Measurements from ENCODE around the gene PTPN9.
"Not testable (repeated sequence)": the region's sequence is repeated elsewhere in the genome, so short reads cannot be mapped to it uniquely, and the experiment has no call there.

The PTPN9 gene

DNA sequence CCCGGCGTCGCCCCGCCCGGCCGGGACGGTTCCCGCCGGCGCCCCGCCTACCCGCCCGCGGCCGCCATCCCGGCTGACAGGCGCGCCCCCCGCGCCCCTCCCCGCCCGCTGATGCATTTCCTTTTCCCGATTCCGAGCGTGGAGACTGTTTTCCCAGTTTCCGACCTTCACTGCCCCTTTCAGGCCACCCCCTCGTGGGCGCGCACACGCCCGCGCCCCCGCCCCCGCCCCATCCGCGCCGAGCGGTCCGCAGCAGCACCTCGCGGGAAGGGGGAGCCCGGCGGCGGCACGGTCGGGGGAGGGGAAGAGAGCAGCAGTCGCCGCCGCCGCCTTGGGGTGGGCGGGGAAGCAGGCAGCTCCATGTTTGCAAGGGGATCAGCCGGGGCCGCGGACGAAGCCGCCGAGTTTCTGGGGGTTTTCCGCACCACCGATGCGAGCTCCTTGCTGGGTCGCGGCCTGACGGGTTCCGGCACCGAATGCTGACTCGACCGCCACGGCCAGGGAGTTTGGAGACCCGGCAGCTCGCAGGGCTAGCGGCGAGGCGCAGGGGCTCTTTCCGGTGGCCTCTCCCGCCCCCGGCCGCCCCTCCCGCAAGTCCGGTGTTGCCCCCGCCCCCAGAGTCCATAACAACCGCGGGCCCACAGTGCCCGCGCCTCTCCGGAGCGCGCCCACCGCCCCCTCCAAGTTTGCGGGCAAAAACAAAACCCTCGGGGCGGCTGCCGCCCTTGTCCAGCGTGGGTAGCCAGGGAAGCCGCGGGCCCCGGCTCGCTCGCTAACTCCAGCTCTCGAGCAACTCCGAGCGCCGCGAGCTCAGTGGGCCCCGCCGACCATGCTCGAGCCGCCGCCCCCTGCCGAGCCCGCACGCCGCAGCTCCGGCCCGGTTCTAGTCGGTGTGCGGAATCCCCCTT is 124.4 kb downstream of the PTPN9 start:
- DNase-seq (ENCODE audit: low read depth in 4 of 4, low spot score in 1 of 4): peak; percentile 54 to 77 (median 68)

DNA sequence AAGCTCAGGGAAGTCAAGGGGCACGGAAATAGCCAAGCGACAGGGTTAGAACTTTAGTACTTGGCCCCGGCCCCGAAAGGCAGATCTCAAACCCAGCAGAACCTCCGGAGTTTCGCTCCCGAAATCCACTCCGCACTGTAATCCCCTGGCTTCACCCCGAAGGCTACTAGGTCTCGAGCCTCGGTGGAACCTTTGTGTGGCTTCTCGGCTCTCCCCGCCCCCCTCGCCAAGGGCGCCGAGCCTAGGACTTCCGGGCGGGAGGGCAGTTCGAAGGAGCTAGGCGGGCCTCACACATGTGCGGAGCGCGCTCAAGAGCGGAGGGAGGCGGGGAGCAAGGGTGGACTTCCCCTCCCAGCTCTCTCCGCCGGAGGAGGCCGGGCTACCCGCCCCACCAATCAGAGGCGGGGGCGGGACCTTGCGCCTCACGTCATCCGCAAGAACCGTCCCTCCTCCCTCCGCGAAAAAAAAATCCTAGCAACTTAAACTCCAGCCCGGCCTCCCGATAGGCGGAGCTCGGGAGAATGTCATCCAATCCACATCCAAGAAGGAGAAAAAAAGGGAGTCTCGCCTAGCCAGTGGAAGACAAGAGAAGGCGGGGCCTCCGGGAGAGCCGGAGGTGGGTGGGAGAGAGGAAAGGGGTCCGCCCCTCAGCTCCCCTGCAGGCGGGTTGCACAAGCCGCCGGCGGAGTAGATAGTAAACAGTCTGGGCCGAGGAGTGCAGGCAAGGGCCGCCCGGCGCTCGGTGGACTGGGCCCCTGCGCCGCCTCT is 125.2 kb downstream of the PTPN9 start:
- peak; percentile 83 to 95 (median 91) for DNase-seq (ENCODE audit: low read depth in 4 of 4, low spot score in 1 of 4)

DNA sequence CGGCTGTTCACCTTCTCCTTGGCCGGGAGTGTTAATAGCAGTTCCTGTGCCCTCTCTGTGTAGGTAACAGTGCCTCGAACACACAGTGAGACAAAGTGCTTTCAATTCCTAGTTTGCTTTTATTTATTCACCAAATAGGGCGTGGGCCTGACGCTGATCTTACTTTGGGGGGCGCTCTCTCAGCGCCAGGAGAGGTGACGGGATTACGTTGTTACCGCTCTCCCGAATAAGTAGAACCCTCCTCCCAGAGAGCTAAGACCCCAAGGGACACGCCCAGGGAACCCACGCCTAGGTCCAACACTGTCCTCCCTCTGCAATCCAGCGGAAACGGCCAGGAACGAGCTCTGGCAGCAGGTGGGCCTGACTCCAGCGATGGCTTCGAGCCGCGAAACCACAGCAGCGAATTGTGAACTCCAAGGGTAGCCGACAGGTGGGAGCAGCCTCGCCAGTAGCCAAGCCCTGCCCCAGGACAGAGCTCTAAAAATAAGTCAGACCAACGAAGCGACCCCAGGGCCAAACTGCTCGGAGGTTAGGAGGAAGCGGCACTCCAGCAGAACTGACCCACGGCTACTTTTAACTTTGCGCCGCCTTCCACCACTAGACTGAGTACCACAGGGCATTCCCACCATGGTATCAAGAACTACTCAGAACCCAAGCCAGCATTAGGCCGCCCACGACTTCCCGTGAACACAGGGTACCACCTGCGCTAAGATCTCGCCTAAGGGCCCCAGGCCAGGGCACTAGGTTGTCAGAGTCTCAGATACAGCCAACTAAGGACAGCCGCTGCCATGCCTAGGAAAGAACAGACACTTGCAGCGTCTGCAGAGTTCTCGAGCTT is 126.0 kb downstream of the PTPN9 start:
- DNase-seq (ENCODE audit: low read depth in 4 of 4, low spot score in 1 of 4): peak; percentile 47 to 63 (median 54)

DNA sequence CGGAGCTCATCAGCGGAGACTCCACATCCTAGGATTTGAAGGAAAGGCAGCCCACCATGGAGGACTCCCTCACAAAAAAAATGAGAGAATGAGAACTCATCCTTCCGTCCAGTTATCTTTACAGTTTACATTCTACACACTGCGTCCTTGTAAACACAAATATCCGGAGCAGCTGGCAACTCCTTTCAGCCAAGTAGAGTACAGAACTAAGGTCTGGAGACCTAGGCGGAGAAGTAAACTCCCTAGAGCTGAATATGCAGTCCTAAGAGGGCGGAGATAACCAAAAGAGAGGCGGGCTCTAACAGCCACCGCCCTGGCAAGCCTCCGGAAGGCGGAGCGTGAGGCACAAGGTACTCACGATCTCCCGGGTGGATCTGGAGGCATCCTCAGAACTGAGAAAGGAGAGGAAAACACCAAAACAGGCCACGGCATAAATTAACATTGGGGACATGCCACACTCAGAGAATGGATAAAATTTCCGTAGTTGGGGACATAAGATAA is 126.7 kb downstream of the PTPN9 start:
- DNase-seq (ENCODE audit: low read depth in 4 of 4, low spot score in 1 of 4): peak in 3 of 4 experiments; percentile 34 to 71 (median 58)

DNA sequence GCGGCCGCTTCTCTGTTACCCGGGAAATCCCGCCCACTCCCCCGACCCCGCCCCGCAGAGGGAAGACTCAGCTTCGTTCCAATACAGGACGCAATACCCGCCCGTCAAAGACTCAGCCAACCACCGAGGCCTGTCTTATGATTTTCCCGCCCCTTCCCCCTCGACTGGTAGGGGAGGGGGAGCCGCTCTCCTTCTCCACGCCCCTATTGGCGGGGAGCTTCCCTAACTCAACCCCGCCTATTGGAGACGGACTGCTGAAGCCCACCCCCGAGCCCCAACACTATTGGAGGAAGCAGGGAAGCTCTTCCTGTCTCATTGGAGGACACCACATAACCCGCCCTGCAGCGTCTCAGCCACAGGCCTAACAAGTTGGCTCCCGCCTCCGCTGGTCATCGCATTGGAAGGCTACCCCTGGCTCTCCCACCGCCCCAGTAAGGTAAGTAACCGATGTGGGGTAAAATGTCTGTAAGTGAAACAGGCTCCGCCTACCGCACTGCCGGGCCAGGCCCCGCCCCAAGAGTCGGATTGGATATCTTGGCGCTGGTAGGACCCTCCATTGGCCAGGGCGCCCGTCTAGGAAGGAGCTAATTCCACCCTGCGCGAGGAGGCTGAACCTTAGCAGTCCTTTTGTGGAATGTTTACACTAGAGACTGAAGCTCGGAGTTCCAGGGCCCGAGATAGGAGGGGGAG is 127.3 kb downstream of the PTPN9 start, which contains the start of gene SIN3A:
Gene SIN3A (minus strand): TSS at position 17 of the 690 bp plus-strand sequence. CDS start 21,315 bp downstream, outside the sequence.
- peak; percentile 97 to 99 (median 99) for DNase-seq (ENCODE audit: low read depth in 4 of 4, low spot score in 1 of 4)

DNA sequence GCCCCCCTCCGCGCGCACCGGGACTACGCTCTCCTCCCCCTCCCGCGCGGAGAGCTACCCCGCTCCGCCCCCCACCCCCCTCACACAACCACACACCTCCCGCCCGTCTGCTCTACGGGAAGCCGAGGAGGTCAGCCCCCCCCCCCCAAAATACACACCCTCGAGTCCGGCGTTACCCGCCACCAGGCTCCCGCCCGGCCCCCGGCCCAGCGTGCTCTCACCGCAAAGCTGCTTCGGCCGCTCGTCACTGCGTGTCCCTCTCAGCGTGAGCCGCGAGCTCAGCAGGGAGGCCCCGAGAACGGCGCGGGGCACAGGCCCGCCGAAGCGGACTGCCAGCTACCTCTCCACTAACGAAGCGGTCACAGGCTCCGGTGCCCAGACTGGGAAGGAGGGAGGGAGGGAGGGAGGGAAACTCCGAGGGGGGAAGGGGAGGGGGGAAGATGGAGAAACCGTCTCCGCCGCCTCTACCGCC is 127.9 kb downstream of the PTPN9 start:
- no peak for DNase-seq (ENCODE audit: low read depth in 4 of 4, low spot score in 1 of 4)

DNA sequence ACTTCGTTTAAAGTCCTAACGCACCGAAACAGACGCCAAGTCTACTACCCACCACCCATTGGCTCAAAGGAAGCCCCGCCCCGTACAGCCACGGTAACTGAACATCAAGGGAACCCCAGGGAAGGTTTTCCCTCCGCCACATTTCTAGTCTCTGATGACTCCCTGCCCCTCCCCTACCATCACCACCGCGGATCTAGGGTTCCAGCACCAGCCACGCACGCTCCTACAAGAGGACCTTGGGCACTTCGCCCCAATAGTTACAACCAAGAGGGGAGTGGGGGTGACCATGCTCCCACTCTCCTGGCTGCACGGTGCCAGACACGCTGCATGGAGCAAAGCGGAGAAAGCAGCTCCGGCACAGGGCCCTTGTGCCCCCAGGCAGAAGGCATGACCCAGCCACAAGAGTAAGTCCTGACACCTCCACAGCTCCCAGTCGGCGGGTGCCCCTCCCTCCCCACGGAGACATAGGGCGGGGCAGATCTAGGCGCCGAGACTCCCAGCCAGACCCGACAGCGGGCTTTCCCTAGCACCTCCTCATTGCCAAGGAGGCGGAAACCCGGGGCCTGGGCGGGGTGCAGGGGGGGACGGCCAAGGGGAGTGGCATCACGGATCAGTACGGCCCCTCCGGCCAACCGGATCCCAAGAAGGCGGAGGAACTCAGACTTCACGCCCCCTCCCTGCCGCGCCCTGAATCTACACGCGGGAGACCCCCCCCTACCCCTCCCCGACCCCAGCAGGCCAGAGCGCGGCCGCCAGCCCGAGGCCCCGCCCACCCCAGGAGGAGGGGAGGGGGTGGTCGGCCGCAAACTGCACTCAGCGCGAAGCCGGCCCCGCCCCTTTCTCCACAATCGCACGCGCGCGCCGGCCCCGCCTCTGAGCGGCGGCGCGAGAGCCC is 128.6 kb downstream of the PTPN9 start:
- peak; percentile 90 to 97 (median 96) for DNase-seq (ENCODE audit: low read depth in 4 of 4, low spot score in 1 of 4)

DNA sequence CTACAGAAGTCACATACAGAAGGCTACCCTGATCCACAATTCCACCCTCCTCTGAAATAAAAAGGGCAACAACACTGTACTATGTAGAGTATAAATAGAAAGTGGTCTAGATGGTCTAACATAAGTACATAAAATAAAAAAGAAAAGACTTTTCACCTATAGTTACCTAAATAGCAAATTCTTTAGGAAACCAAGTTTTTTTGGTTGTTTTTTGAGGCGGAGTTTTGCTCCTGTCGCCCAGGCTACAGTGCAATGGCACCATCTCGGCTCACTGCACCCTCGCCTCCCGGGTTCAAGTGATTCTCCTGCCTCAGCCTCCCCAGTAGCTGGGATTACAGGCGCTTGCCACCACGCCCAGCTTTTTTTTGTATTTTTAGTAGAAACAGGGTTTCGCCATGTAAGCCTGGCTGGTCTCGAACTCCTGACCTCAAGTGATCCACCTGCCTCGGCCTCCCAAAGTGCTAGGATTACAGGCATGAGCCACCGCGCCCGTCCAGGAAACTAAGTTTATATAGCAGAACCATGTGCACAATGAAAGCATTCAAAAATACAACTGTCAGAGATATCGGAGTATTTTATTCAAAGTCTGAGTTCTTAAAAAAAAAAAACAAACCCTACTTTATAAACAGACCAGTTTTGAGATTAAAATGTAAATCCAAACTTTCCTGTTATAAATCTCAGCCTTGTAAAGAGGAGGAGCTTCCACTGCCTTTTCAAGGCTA is 129.4 kb downstream of the PTPN9 start:
- no peak for DNase-seq (ENCODE audit: low read depth in 4 of 4, low spot score in 1 of 4)

DNA sequence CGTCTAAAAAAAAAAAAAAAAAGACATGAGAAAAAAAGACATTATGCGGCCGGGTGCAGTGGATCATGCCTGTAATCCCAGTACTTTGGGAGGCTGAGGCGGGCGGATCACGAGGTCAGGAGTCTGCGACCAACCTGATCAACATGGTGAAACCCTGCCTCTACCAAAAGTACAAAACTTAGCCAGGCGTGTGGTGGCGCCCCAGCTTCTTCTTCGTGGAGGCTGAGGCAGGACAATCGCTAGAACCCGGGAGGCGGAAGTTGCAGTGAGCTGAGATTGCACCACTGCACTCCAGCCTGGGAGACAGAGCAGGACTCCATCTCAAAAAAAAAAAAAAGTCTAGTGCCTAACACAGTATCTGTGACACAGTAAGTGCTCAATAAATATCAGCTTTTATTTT is 130.9 kb downstream of the PTPN9 start:
- not testable (repeated sequence) for DNase-seq (ENCODE audit: low read depth in 4 of 4, low spot score in 1 of 4)

DNA sequence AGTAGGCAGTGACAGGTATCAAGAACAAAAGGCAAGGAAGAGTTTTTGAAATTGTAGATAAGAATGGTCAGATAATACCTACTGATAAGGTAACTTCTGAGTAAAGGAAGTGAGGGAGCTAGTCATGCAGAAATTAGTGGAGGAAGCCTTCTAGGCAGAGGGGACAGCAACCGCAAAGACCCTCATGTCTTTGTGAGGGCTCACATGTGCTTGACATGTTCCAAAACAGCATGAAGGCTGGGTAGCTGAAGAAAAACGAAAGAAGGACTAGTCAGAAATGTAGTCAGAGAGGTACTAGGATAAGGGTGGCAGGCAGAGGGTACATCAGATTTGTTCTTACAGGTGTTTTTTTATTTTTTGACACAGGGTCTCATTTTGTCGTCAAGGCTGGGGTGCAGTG is 133.0 kb downstream of the PTPN9 start:
- DNase-seq (ENCODE audit: low read depth in 4 of 4, low spot score in 1 of 4): no peak

DNA sequence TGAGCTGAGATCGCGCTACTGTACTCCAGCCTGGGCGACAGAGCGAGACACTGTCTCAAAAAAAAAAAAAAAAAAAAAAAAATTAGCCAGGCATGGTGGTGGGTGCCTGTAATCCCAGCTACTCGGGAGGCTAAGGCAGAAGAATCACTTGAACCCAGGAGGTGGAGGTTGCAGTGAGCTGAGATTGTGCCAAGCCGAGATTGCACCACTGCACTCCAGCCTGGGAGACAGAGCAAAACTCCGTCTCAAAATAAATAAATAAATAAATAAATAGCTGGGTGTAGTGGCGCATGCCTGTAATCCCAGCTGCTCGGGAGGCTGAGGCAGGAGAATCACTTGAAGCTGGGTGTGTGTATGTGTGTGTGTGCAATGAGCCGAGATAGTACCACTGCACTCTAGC is 133.8 kb downstream of the PTPN9 start:
- DNase-seq (ENCODE audit: low read depth in 4 of 4, low spot score in 1 of 4): not testable (repeated sequence)

DNA sequence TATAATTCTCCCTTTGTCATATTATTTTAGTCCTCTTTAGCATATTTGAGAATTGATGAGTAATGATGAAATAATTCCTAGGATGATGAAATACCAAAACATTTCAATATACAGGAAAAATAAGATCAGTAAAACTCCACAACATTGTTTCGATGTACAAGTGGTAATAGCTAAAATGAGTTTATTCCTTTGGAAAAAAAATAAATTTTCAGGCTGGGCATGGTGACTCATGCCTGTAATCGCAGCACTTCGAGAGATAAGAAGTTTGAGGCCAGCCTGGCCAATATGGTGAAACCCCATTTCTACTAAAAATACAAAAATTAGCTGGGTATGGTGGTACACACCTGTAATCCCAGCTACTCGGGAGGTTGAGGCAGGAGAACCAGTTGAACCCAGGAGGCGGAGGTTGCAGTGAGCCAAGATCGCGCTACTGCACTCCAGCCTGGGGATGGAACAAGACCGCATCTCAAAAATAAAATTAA is 135.1 kb downstream of the PTPN9 start:
- not testable (repeated sequence) for DNase-seq (ENCODE audit: low read depth in 4 of 4, low spot score in 1 of 4)

DNA sequence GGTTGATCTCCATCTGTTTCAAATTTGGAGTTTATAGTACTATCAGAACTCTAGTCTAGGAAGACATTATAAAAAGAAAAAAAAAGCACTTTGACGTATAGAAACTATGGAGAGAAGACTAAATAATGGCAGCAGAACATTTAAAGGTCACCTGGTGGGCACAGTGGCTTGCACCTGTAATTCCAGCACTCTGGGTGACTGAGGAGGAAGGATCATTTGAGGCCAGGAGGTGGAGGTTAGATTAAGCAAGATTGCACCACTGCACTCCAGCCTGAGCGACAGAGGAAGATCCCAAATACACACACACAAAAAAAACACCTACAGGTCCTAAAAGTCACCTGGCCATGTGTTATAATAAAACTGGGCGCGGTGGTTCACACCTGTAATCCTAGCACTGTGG is 141.4 kb downstream of the PTPN9 start:
- DNase-seq (ENCODE audit: low read depth in 4 of 4, low spot score in 1 of 4): no peak

DNA sequence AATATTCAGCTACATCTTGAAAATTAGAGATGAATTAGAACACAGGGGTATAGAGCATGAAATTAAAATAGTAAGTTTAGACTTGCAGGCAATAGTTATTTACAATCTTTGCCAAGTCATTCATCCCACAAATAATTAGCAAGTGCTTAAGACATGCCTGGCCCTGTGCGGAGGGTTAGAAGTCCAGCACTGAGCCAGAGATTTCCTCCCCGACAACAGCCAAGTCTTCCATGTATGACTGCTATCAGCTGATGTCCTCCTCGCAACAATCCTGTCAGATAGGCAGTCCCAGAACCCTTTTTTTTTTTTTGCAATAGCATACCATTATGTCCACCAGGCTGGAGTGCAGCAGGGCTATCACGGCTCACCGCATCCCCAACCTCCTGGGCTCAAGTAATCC is 142.2 kb downstream of the PTPN9 start:
- DNase-seq (ENCODE audit: low read depth in 4 of 4, low spot score in 1 of 4): no peak

DNA sequence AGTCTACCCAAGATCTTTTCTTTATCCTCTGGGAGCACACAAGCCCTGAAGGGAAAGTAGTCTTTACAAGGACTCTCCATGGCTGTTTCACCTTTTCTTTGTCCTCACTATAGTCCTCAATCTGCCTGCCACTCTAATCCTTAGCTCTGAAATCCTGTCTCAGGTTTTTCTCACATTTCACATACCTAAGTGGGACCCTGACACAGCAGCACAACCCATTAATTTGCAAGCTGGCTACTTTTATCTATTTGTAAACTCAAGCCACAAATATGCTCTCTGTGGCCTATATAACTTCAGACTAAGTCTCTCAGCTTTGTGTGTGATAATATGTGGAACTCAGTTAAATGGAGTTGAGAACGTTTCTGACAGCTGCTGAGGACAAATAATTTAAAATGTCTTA is 147.4 kb downstream of the PTPN9 start:
- no peak for DNase-seq (ENCODE audit: low read depth in 4 of 4, low spot score in 1 of 4)

DNA sequence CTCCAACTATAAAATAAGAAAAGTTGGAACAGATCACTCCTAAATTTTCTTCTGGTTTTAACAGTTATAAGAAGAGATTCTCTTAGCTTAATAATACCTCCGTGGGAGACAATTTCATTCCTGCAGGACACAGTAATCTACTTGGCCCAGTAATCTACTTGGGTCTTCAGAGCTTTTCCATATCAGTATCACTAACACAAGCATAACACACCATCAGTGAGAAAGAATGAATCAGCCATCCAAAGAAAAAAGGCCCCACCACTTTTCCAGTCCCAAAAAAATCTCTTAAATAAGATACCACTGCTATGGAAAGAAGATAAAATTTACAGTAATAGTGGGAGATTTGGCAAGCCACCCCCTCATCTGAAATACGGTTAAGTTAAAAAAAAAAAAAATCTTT is 147.8 kb downstream of the PTPN9 start:
- no peak for DNase-seq (ENCODE audit: low read depth in 4 of 4, low spot score in 1 of 4)

DNA sequence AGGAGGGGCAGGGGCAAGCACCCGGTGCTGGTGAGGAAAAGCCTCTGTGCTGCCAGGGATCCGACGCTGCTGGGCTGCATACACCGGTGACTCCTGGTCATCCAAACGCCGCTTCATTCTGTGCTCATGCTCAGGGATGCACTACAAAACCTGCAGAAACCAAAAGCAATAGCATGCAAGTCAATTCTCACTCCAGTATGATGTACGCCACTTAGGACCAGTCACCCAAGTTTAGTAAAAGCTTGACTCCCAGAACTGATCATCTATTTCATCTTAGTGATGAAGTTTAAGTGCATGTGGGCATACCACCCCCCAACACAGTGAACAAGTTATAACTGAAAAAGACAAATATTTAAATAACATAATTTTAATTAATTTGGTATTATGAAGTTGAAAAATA is 148.9 kb downstream of the PTPN9 start:
- DNase-seq (ENCODE audit: low read depth in 4 of 4, low spot score in 1 of 4): no peak

DNA sequence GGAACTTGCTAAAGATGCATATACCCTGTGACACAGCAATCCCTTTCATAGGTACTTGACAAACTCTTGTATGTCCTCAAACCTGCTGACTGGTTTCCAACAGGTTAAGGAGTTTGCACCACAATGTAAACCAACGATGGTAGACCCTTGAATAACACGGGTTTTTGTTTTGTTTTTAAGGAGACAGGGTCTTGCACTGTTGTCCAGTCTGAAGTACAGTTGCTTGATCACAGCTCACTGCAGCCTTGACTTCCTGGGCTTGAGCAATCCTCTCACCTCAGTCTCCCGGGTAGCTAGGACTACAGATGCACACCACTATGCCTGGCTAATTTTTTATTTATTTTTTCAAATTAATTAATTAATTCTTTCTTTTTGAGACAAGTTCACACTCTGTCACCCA is 151.0 kb downstream of the PTPN9 start:
- DNase-seq (ENCODE audit: low read depth in 4 of 4, low spot score in 1 of 4): no peak
